SU-DHL-6 (cell line): ENCODE data around the gene TMEM238L.

Experiments
- H2AFZ ChIP-seq: fragments of 200-600 bp; sonication (generic); 2 replicates; pipeline ENCODE4 v1.6.1; 2014; ENCODE audit warnings: low read depth, mild to moderate bottlenecking, moderate library complexity, mixed read lengths, antibody characterized with exemption, low read length; ENCODE audit not compliant: severe bottlenecking
- H3F3A ChIP-seq: fragments of 200-600 bp; shearing (Covaris generic); 2 replicates; pipeline ENCODE4 v1.6.0; 2016; ENCODE audit warnings: antibody characterized with exemption, mild to moderate bottlenecking; ENCODE audit not compliant: insufficient read depth
- H3K27ac ChIP-seq: fragments of 200-600 bp; sonication (generic); 2 replicates; pipeline ENCODE4 v1.5.1; 2016; ENCODE audit warnings: low read depth, mild to moderate bottlenecking, low read length, moderate library complexity, mixed read lengths
- H3K27me3 ChIP-seq: fragments of 200-600 bp; sonication (generic), shearing (Covaris generic); 2 replicates; pipeline ENCODE4 v1.6.0; 2014; ENCODE audit warnings: mild to moderate bottlenecking, low read length
- H3K36me3 ChIP-seq: fragments of 200-600 bp; sonication (generic); 2 replicates; pipeline ENCODE4 v1.6.1; 2014; ENCODE audit warnings: mild to moderate bottlenecking, low read length, mixed read lengths
- H3K4me2 ChIP-seq: fragments of 300-600, 200-600 bp; shearing (Covaris generic), sonication (generic); 2 replicates; pipeline ENCODE4 v1.6.0; 2014; ENCODE audit warnings: low read length, low read depth, mild to moderate bottlenecking; ENCODE audit not compliant: poor library complexity, severe bottlenecking
- H3K4me3 ChIP-seq: fragments of 200-600 bp; sonication (generic); 2 replicates; pipeline ENCODE4 v1.5.1; 2014; ENCODE audit warnings: antibody characterized with exemption, low read length, mild to moderate bottlenecking, mixed read lengths; ENCODE audit not compliant: insufficient read depth, poor library complexity, severe bottlenecking
- H3K79me2 ChIP-seq: fragments of 200-600 bp; sonication (generic); 2 replicates; pipeline ENCODE4 v1.6.1; 2014; ENCODE audit warnings: mild to moderate bottlenecking, low read length, moderate library complexity; ENCODE audit not compliant: insufficient read depth
- H3K9ac ChIP-seq: fragments of 200-600 bp; sonication (generic); 2 replicates; pipeline ENCODE4 v1.7.0; 2014; ENCODE audit warnings: mild to moderate bottlenecking, low read length
- H3K9me2 ChIP-seq: fragments of 200-600 bp; sonication (generic); replicated peaks from 2 replicates; pipeline ENCODE4 v1.6.1; 2014; ENCODE audit warnings: low read length; ENCODE audit not compliant: insufficient read depth
- H3K9me3 ChIP-seq: fragments of 200-600 bp; sonication (generic); 2 replicates; pipeline ENCODE4 v1.6.1; 2014; ENCODE audit warnings: low read length, mixed read lengths; ENCODE audit not compliant: insufficient read depth
- H4K20me1 ChIP-seq: fragments of 200-600 bp; sonication (generic); 2 replicates; pipeline ENCODE4 v1.6.1; 2014; ENCODE audit warnings: low read depth, mild to moderate bottlenecking, antibody characterized with exemption, low read length, moderate library complexity, mixed read lengths
- EZH2phosphoT487 ChIP-seq: fragments of 200-600 bp; sonication (generic), shearing (Covaris generic); conservative IDR thresholded peaks from 2 replicates; pipeline ENCODE4 v1.6.1; 2018; ENCODE audit warnings: mild to moderate bottlenecking, antibody characterized with exemption, low read length, moderate library complexity, mixed read lengths
- TF ChIP-seq, protein P1 (sequence below): fragments of 200-600 bp; sonication (generic); IDR thresholded peaks from one replicate; pipeline ENCODE4 v1.5.1; 2017; ENCODE audit warnings: antibody characterized with exemption, mild to moderate bottlenecking, low read length, moderate library complexity; ENCODE audit not compliant: insufficient read depth, poor library complexity, severe bottlenecking

TMEM238L gene

DNA sequence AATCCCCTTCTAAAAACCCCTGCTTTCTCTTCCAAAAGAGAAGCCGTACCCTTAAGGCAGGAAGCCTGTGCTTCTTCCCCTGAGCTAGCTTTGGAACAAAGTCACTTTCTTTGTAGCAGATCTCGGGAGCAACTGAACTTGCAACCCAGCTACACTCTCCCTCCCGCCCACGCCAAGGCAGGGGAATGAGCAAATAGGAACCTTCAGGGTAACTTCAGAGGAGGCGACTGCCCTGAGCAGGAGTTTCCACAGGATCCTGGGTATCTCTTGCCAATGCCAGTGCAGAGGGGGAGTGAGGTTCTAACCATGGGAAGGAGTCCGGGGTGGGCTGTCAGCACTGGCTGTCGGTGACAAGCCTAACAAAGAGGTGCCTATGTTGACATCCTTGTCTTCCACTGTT is 39.9 kb upstream of the TMEM238L start:
- Histone ChIP-seq H4K20me1 (no peaks in the 10 kb centered on the region), H3K79me2 (no peaks in the 10 kb centered on the region), H3K9me2 (no peaks in the 10 kb centered on the region), H3K27ac (no peak overlapping the region), H3F3A (no peaks in the 10 kb centered on the region), H3K4me2 (no peak overlapping the region), H3K36me3 (no peaks in the 10 kb centered on the region), H3K4me3 (no peak overlapping the region), H2AFZ (no peak overlapping the region), H3K9me3 (no peaks in the 10 kb centered on the region), H3K27me3 (no peaks in the 10 kb centered on the region), H3K9ac (no peak overlapping the region)
- TF ChIP-seq, protein P1, sequence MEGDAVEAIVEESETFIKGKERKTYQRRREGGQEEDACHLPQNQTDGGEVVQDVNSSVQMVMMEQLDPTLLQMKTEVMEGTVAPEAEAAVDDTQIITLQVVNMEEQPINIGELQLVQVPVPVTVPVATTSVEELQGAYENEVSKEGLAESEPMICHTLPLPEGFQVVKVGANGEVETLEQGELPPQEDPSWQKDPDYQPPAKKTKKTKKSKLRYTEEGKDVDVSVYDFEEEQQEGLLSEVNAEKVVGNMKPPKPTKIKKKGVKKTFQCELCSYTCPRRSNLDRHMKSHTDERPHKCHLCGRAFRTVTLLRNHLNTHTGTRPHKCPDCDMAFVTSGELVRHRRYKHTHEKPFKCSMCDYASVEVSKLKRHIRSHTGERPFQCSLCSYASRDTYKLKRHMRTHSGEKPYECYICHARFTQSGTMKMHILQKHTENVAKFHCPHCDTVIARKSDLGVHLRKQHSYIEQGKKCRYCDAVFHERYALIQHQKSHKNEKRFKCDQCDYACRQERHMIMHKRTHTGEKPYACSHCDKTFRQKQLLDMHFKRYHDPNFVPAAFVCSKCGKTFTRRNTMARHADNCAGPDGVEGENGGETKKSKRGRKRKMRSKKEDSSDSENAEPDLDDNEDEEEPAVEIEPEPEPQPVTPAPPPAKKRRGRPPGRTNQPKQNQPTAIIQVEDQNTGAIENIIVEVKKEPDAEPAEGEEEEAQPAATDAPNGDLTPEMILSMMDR: no peak
- no peak for TF ChIP-seq EZH2phosphoT487

DNA sequence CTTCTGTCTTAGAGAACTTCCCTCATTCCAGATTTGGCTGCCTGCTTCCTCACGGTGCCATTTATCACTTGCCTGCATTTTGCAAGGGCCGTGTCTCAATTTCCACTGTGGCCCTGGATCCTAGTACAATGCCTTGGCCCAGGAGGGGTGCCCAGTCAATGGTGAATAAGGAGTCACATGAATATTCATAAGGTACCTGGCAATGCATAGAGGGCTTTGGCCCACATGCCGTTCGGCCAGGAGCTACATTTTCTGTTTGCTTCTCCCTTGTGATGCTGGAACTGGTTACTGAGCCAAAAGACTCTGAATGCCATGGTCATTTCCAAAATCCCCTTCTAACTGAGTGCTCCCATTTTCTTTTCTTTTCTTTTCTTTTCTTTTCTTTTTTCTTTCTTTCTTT is 38.8 kb upstream of the TMEM238L start:
- Histone ChIP-seq H4K20me1 (no peaks in the 10 kb centered on the region), H3F3A (no peaks in the 10 kb centered on the region), H3K27ac (no peak overlapping the region), H3K4me2 (no peak overlapping the region), H3K36me3 (no peaks in the 10 kb centered on the region), H3K79me2 (no peaks in the 10 kb centered on the region), H3K4me3 (no peak overlapping the region), H2AFZ (no peak overlapping the region), H3K27me3 (no peaks in the 10 kb centered on the region), H3K9me2 (no peaks in the 10 kb centered on the region), H3K9me3 (no peaks in the 10 kb centered on the region), H3K9ac (no peak overlapping the region)
- TF ChIP-seq, protein P1: no peak
- no peak for TF ChIP-seq EZH2phosphoT487

DNA sequence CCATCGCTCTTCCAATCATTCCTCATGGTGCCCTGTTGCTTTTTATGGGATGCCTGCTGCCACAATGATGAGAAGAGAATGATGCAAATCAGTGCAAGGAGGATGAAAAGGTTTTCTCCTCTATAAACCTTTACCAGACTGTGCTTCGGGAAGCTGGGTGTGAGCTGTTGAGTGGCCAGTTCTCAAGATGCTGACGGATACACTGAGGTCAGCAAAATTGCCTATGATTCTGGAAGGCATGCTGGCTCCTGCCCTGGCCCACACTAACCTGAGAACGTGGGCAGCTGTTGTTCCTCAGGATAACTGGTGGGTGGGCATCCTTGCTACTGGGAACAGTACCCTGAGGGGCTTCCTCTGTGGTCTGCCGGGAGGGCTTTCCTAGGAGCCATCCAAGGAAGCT is 34.8 kb upstream of the TMEM238L start:
- TF ChIP-seq, protein P1: no peak
- no peak for TF ChIP-seq EZH2phosphoT487
- H4K20me1 ChIP-seq: no peaks in the 10 kb centered on the region
- H3K4me3 ChIP-seq: no peak overlapping the region
- H3K36me3 ChIP-seq: no peaks in the 10 kb centered on the region
- H2AFZ ChIP-seq: no peak overlapping the region
- H3K79me2 ChIP-seq: no peaks in the 10 kb centered on the region
- H3K27ac ChIP-seq: no peak overlapping the region
- H3K4me2 ChIP-seq: no peak overlapping the region
- H3K9ac ChIP-seq: no peak overlapping the region
- no peaks in the 10 kb centered on the region for H3K9me2 ChIP-seq
- H3K9me3 ChIP-seq: no peaks in the 10 kb centered on the region
- no peaks in the 10 kb centered on the region for H3K27me3 ChIP-seq
- no peaks in the 10 kb centered on the region for H3F3A ChIP-seq

DNA sequence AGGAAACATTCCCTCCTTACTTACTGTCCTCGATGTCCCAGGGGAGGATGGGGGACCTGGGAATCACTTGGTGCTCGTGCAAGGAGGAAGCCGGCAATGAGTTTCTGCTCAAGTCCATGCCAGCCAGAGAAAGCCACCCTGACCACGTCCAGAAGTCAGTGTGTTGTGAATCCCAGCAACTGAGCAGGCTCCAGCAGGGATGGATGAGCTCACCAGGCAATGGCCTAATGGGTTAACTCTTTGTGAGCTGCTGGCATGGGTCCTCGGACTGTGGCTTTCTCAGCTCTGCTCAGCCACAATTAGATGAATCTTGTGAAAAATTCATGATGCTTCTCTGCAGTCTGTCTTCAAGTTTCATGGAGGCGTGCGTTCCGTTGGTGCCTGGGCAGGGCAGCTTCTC is 34.0 kb upstream of the TMEM238L start, which contains the start of gene PIRT:
Gene PIRT (minus strand): TSS at position 167 of the 400 bp plus-strand sequence. CDS start 12,442 bp downstream, outside the sequence.
- no peaks in the 10 kb centered on the region for H3K9me2 ChIP-seq
- no peak within 1 kb of the TSS for H3K27ac ChIP-seq
- no peaks in the 10 kb centered on the region for H3F3A ChIP-seq
- no peak within 1 kb of the TSS for H2AFZ ChIP-seq
- no peaks in the 10 kb centered on the region for H3K27me3 ChIP-seq
- no peaks in the 10 kb centered on the region for H3K79me2 ChIP-seq
- TF ChIP-seq, protein P1: no peak
- TF ChIP-seq EZH2phosphoT487: no peak
- H3K9me3 ChIP-seq: no peaks in the 10 kb centered on the region
- no peak within 1 kb of the TSS for H3K4me3 ChIP-seq
- H3K9ac ChIP-seq: no peak within 1 kb of the TSS
- no peaks in the 10 kb centered on the region for H4K20me1 ChIP-seq
- no peak within 1 kb of the TSS for H3K4me2 ChIP-seq
- H3K36me3 ChIP-seq: no peaks in the 10 kb centered on the region
